ENCODE results near the gene CPNE5.

The CPNE5 gene

GRCh38 chr6:36809156-36809555, 30.1 kb downstream of the CPNE5 start:
- no peak overlapping the region for H3K4me3 ChIP-seq (ENCODE audit: low read length, poor library complexity, severe bottlenecking)
- H3K4me1 ChIP-seq (ENCODE audit: insufficient read depth, low read length, poor library complexity, severe bottlenecking), result no peaks in the 10 kb centered on the region
- no peak overlapping the region for H2AFZ ChIP-seq (ENCODE audit: low read length)
- H4K20me1 ChIP-seq (ENCODE audit: insufficient read depth, low read length, poor library complexity, severe bottlenecking), result no peaks in the 10 kb centered on the region
- H3K79me2 ChIP-seq (ENCODE audit: insufficient read depth, low read length), result no peaks in the 10 kb centered on the region
- no peaks in the 10 kb centered on the region for H3K27me3 ChIP-seq (ENCODE audit: insufficient read depth, low read length, poor library complexity, severe bottlenecking)
- no peaks in the 10 kb centered on the region for H3K9me3 ChIP-seq (ENCODE audit: insufficient read depth, low read depth, low read length)
- H3K9me2 ChIP-seq (replicated peaks; ENCODE audit: low read depth, low read length), result no peaks in the 10 kb centered on the region
- no peaks in the 10 kb centered on the region for H3K36me3 ChIP-seq (ENCODE audit: insufficient read depth, low read length)
- no peak overlapping the region for H3K4me2 ChIP-seq (ENCODE audit: low read depth, low read length, poor library complexity, severe bottlenecking)
- TF ChIP-seq CTCF (conservative IDR thresholded peaks at IDR 0.05; ENCODE audit: low read length) (no peak), EZH2phosphoT487 (IDR thresholded peaks at IDR 0.05; ENCODE audit: borderline replicate concordance) (no peak)
- no peaks in the 10 kb centered on the region for H3F3A ChIP-seq (ENCODE audit: low read depth)
- H3K9ac ChIP-seq (ENCODE audit: low read depth, low read length, poor library complexity, severe bottlenecking), result no peak overlapping the region

- no peaks in the 10 kb centered on the region for H3K36me3 ChIP-seq (ENCODE audit: insufficient read depth, low read length)
- no peaks in the 10 kb centered on the region for H3K27me3 ChIP-seq (ENCODE audit: insufficient read depth, low read length, poor library complexity, severe bottlenecking)
- no peak for TF ChIP-seq CTCF (conservative IDR thresholded peaks at IDR 0.05; ENCODE audit: low read length)
- no peak for TF ChIP-seq EZH2phosphoT487 (IDR thresholded peaks at IDR 0.05; ENCODE audit: borderline replicate concordance)
- H3K9me2 ChIP-seq (replicated peaks; ENCODE audit: low read depth, low read length), result no peaks in the 10 kb centered on the region
- no peak overlapping the region for H3K4me3 ChIP-seq (ENCODE audit: low read length, poor library complexity, severe bottlenecking)
- no peaks in the 10 kb centered on the region for H3F3A ChIP-seq (ENCODE audit: low read depth)
- no peaks in the 10 kb centered on the region for H3K79me2 ChIP-seq (ENCODE audit: insufficient read depth, low read length)
- H2AFZ ChIP-seq (ENCODE audit: low read length), result no peak overlapping the region
- no peak overlapping the region for H3K4me2 ChIP-seq (ENCODE audit: low read depth, low read length, poor library complexity, severe bottlenecking)
- no peaks in the 10 kb centered on the region for H3K4me1 ChIP-seq (ENCODE audit: insufficient read depth, low read length, poor library complexity, severe bottlenecking)
- no peaks in the 10 kb centered on the region for H4K20me1 ChIP-seq (ENCODE audit: insufficient read depth, low read length, poor library complexity, severe bottlenecking)
- no peak overlapping the region for H3K9ac ChIP-seq (ENCODE audit: low read depth, low read length, poor library complexity, severe bottlenecking)
- H3K9me3 ChIP-seq (ENCODE audit: insufficient read depth, low read depth, low read length), result no peaks in the 10 kb centered on the region
These were observed 30.6 kb downstream of the CPNE5 start for GRCh38 chr6:36808634-36809033.

- no peaks in the 10 kb centered on the region for H3K9me2 ChIP-seq (replicated peaks; ENCODE audit: low read depth, low read length)
- no peak overlapping the region for H3K4me3 ChIP-seq (ENCODE audit: low read length, poor library complexity, severe bottlenecking)
- no peaks in the 10 kb centered on the region for H3K36me3 ChIP-seq (ENCODE audit: insufficient read depth, low read length)
- H3K9me3 ChIP-seq (ENCODE audit: insufficient read depth, low read depth, low read length), result no peaks in the 10 kb centered on the region
- no peaks in the 10 kb centered on the region for H3F3A ChIP-seq (ENCODE audit: low read depth)
- H3K4me2 ChIP-seq (ENCODE audit: low read depth, low read length, poor library complexity, severe bottlenecking), result no peak overlapping the region
- H3K79me2 ChIP-seq (ENCODE audit: insufficient read depth, low read length), result no peaks in the 10 kb centered on the region
- H3K4me1 ChIP-seq (ENCODE audit: insufficient read depth, low read length, poor library complexity, severe bottlenecking), result no peaks in the 10 kb centered on the region
- H2AFZ ChIP-seq (ENCODE audit: low read length), result no peak overlapping the region
- no peak overlapping the region for H3K9ac ChIP-seq (ENCODE audit: low read depth, low read length, poor library complexity, severe bottlenecking)
- H3K27me3 ChIP-seq (ENCODE audit: insufficient read depth, low read length, poor library complexity, severe bottlenecking), result no peaks in the 10 kb centered on the region
- H4K20me1 ChIP-seq (ENCODE audit: insufficient read depth, low read length, poor library complexity, severe bottlenecking), result no peaks in the 10 kb centered on the region
- TF ChIP-seq EZH2phosphoT487 (IDR thresholded peaks at IDR 0.05; ENCODE audit: borderline replicate concordance), result no peak
- no peak for TF ChIP-seq CTCF (conservative IDR thresholded peaks at IDR 0.05; ENCODE audit: low read length)
These were observed 31.5 kb downstream of the CPNE5 start for GRCh38 chr6:36807750-36808149.

All from Loucy (cell line).